ENCODE data around the gene VAV3.

DNA sequence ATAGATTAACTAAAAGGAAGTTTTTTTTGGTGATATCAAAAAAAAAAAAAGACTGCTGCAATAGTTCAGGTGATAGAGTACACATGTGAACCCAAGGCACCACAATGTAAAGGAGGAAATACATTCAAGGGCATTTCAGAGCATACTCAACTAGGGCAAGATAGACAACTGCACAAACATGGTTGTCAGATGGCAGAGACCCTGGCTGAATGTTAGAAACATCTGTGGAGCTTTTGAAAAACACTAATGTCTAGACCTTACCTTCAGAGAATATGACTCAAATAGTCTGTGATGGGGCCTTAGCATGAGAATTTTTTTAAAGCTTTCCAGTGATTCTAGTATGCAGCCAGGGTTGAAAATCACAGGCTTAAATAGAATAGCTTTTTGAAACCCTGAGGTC is 173.6 kb downstream of the VAV3 start:
- TF ChIP-seq, protein P1, sequence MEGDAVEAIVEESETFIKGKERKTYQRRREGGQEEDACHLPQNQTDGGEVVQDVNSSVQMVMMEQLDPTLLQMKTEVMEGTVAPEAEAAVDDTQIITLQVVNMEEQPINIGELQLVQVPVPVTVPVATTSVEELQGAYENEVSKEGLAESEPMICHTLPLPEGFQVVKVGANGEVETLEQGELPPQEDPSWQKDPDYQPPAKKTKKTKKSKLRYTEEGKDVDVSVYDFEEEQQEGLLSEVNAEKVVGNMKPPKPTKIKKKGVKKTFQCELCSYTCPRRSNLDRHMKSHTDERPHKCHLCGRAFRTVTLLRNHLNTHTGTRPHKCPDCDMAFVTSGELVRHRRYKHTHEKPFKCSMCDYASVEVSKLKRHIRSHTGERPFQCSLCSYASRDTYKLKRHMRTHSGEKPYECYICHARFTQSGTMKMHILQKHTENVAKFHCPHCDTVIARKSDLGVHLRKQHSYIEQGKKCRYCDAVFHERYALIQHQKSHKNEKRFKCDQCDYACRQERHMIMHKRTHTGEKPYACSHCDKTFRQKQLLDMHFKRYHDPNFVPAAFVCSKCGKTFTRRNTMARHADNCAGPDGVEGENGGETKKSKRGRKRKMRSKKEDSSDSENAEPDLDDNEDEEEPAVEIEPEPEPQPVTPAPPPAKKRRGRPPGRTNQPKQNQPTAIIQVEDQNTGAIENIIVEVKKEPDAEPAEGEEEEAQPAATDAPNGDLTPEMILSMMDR (IDR thresholded peaks at IDR 0.05; ENCODE audit: insufficient read depth, low read length) = no peak
- TF ChIP-seq POLR2AphosphoS5 (IDR thresholded peaks at IDR 0.05; ENCODE audit: low read depth) (no peak), GABPA (IDR thresholded peaks at IDR 0.05; ENCODE audit: low read depth) (no peak)
